Measurements from ENCODE around the gene STK33. TPM values are rescaled to one million over a fixed set of nuclear protein-coding genes. Genes with fewer than 3 reads are reported as not detected.

The STK33 gene
- total and polyA plus RNA-seq, 2 donors (not counting 3 experiments of a cell fraction or from before 2014, with no cell fraction given): 0.63 to 3.4 TPM

GRCh38 chr11:8631395-8632118 is 37.5 kb upstream of the STK33 start:
- H3K36me3 ChIP-seq (ENCODE audit: control insufficient read depth in 2 of 2, extremely low read depth in 1 of 2, insufficient read depth in 2 of 2, low read length in 2 of 2): peaks cover 0 to 5% of the 10 kb centered on the region in 2 experiments
- H4K20me1 ChIP-seq (replicated peaks; ENCODE audit: control insufficient read depth, extremely low read depth, insufficient read depth, low read length): no peaks in the 10 kb centered on the region
- ChIA-PET CTCF (interaction anchor here (0.9 kb wide), 1 partner anchor 19 kb away, joined by 3 read pairs; no protein-coding TSS in a partner anchor), POLR2A (no interaction called here)
- no peaks in the 10 kb centered on the region for H3K27me3 ChIP-seq (ENCODE audit: control insufficient read depth in 2 of 2, insufficient read depth in 2 of 2, low read length in 2 of 2)
- no peaks in the 10 kb centered on the region for H3K9me1 ChIP-seq (replicated peaks; ENCODE audit: control insufficient read depth, extremely low read depth, insufficient read depth, low read length)
- no peak overlapping the region for H3K4me3 ChIP-seq (replicated peaks in 1 of 3; ENCODE audit: insufficient read depth in 1 of 3, low read depth in 1 of 3, low read length in 3 of 3)
- DNase-seq (ENCODE audit: low read depth, low spot score) (no peak), FAIRE-seq (no peak)
- H3K27ac ChIP-seq (ENCODE audit: insufficient read depth, low read depth, low read length): no peak overlapping the region
- dilution Hi-C loops (cut with MboI; ENCODE audit: extremely low pct_ligation_motif_present, low sequenced_read_pairs): no loop called here
- no peaks in the 10 kb centered on the region for H3K4me1 ChIP-seq (ENCODE audit: control insufficient read depth, extremely low read depth, insufficient read depth, low read length)
- no TSS peak for BruUV-seq (replicated peaks)
- intact Hi-C loops (cut with micrococcal nuclease): no loop called here
- no peak overlapping the region for H2AFZ ChIP-seq (ENCODE audit: low read depth, low read length)
- no peak for TF ChIP-seq JUN (IDR thresholded peaks at IDR 0.05; ENCODE audit: borderline replicate concordance, insufficient read depth, insufficient read length, low read depth)
- no peak for TF ChIP-seq MYC (IDR thresholded peaks at IDR 0.05; ENCODE audit: low read depth, low read length)
- no peak for TF ChIP-seq MAX (IDR thresholded peaks at IDR 0.05; ENCODE audit: insufficient read depth, insufficient read length)
- no peak for TF ChIP-seq GATA2 (IDR thresholded peaks at IDR 0.05; ENCODE audit: insufficient read depth, insufficient read length, low read depth, low read length)
- no peak for TF ChIP-seq EZH2 (IDR thresholded peaks at IDR 0.05; ENCODE audit: borderline replicate concordance, low read depth, low read length, severe bottlenecking)
- TF ChIP-seq FOS (IDR thresholded peaks at IDR 0.05; ENCODE audit: borderline replicate concordance, insufficient read depth, low read length): no peak
- no peak for TF ChIP-seq POLR2A (IDR thresholded peaks at IDR 0.05; ENCODE audit: low read depth, low read length)
- no peaks in the 10 kb centered on the region for H3K79me2 ChIP-seq (ENCODE audit: control insufficient read depth, insufficient read depth, low read length)
- H3K9me3 ChIP-seq (replicated peaks; ENCODE audit: control insufficient read depth, insufficient read depth, low read length): no peaks in the 10 kb centered on the region
- H3K4me2 ChIP-seq (ENCODE audit: insufficient read depth, low read length): no peak overlapping the region
- H3K9ac ChIP-seq (replicated peaks; ENCODE audit: extremely low read depth, insufficient read depth, low read length): no peak overlapping the region

- no peak for DNase-seq (ENCODE audit: low read depth, low spot score)
- no peak overlapping the region for H3K9ac ChIP-seq (replicated peaks; ENCODE audit: extremely low read depth, insufficient read depth, low read length)
- no peak overlapping the region for H3K4me2 ChIP-seq (ENCODE audit: insufficient read depth, low read length)
- no TSS peak for BruUV-seq (replicated peaks)
- no peak overlapping the region for H3K27ac ChIP-seq (ENCODE audit: insufficient read depth, low read depth, low read length)
- FAIRE-seq: no peak
- no peaks in the 10 kb centered on the region for H4K20me1 ChIP-seq (replicated peaks; ENCODE audit: control insufficient read depth, extremely low read depth, insufficient read depth, low read length)
- ChIA-PET POLR2A (no interaction called here), CTCF (no interaction called here)
- H3K79me2 ChIP-seq (ENCODE audit: control insufficient read depth, insufficient read depth, low read length): no peaks in the 10 kb centered on the region
- H3K27me3 ChIP-seq (ENCODE audit: control insufficient read depth in 2 of 2, insufficient read depth in 2 of 2, low read length in 2 of 2): no peaks in the 10 kb centered on the region
- dilution Hi-C loops (cut with MboI; ENCODE audit: extremely low pct_ligation_motif_present, low sequenced_read_pairs) (no loop called here), intact Hi-C loops (cut with micrococcal nuclease) (no loop called here)
- H3K36me3 ChIP-seq (ENCODE audit: control insufficient read depth in 2 of 2, extremely low read depth in 1 of 2, insufficient read depth in 2 of 2, low read length in 2 of 2): peaks cover 0 to 6% of the 10 kb centered on the region in 2 experiments
- no peak for TF ChIP-seq EZH2 (IDR thresholded peaks at IDR 0.05; ENCODE audit: borderline replicate concordance, low read depth, low read length, severe bottlenecking)
- no peak for TF ChIP-seq GATA2 (IDR thresholded peaks at IDR 0.05; ENCODE audit: insufficient read depth, insufficient read length, low read depth, low read length)
- no peak for TF ChIP-seq FOS (IDR thresholded peaks at IDR 0.05; ENCODE audit: borderline replicate concordance, insufficient read depth, low read length)
- TF ChIP-seq, protein P1, sequence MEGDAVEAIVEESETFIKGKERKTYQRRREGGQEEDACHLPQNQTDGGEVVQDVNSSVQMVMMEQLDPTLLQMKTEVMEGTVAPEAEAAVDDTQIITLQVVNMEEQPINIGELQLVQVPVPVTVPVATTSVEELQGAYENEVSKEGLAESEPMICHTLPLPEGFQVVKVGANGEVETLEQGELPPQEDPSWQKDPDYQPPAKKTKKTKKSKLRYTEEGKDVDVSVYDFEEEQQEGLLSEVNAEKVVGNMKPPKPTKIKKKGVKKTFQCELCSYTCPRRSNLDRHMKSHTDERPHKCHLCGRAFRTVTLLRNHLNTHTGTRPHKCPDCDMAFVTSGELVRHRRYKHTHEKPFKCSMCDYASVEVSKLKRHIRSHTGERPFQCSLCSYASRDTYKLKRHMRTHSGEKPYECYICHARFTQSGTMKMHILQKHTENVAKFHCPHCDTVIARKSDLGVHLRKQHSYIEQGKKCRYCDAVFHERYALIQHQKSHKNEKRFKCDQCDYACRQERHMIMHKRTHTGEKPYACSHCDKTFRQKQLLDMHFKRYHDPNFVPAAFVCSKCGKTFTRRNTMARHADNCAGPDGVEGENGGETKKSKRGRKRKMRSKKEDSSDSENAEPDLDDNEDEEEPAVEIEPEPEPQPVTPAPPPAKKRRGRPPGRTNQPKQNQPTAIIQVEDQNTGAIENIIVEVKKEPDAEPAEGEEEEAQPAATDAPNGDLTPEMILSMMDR (IDR thresholded peaks at IDR 0.05; ENCODE audit: extremely low read depth in 1 of 2, insufficient read depth in 1 of 2, low read depth in 1 of 2, low read length in 2 of 2): no peak
- TF ChIP-seq POLR2AphosphoS5 (IDR thresholded peaks at IDR 0.05; ENCODE audit: insufficient read depth, low read depth, low read length): no peak
- TF ChIP-seq JUN (IDR thresholded peaks at IDR 0.05; ENCODE audit: borderline replicate concordance, insufficient read depth, insufficient read length, low read depth): no peak
- TF ChIP-seq MYC (IDR thresholded peaks at IDR 0.05; ENCODE audit: low read depth, low read length): no peak
- no peak for TF ChIP-seq MAX (IDR thresholded peaks at IDR 0.05; ENCODE audit: insufficient read depth, insufficient read length)
- no peak for TF ChIP-seq POLR2A (IDR thresholded peaks at IDR 0.05; ENCODE audit: low read depth, low read length)
- H3K4me3 ChIP-seq (replicated peaks in 1 of 3; ENCODE audit: insufficient read depth in 1 of 3, low read depth in 1 of 3, low read length in 3 of 3): no peak overlapping the region
- H3K4me1 ChIP-seq (ENCODE audit: control insufficient read depth, extremely low read depth, insufficient read depth, low read length): no peaks in the 10 kb centered on the region
- H3K9me1 ChIP-seq (replicated peaks; ENCODE audit: control insufficient read depth, extremely low read depth, insufficient read depth, low read length): no peaks in the 10 kb centered on the region
- H2AFZ ChIP-seq (ENCODE audit: low read depth, low read length): no peak overlapping the region
- H3K9me3 ChIP-seq (replicated peaks; ENCODE audit: control insufficient read depth, insufficient read depth, low read length): no peaks in the 10 kb centered on the region
Observed at GRCh38 chr11:8624698-8625097, 30.7 kb upstream of the STK33 start.
